ENCODE measurements around the gene DPCD.

The DPCD gene

GRCh38 chr10:101561068-101561915, 26.8 kb upstream of the DPCD start:
- TF ChIP-seq TAF1 (IDR thresholded peaks at IDR 0.05; ENCODE audit: low read depth) (no peak), EGR1 (IDR thresholded peaks at IDR 0.05) (no peak), REST (IDR thresholded peaks at IDR 0.05; ENCODE audit: low read depth) (no peak), RAD21 (IDR thresholded peaks at IDR 0.05; ENCODE audit: low read depth) (no peak), NFIC (IDR thresholded peaks at IDR 0.05) (no peak), MAX (IDR thresholded peaks at IDR 0.05) (no peak), TCF12 (IDR thresholded peaks at IDR 0.05; ENCODE audit: low read depth) (no peak), YY1 (IDR thresholded peaks at IDR 0.05; ENCODE audit: low read depth) (no peak), EP300 (IDR thresholded peaks at IDR 0.05; ENCODE audit: borderline replicate concordance) (no peak), CEBPB (IDR thresholded peaks at IDR 0.05) (no peak)

- no peak for TF ChIP-seq USF1 (IDR thresholded peaks at IDR 0.05)
- no peak for TF ChIP-seq REST (IDR thresholded peaks at IDR 0.05; ENCODE audit: low read depth)
- TF ChIP-seq RAD21 (IDR thresholded peaks at IDR 0.05; ENCODE audit: low read depth), result no peak
- no peak for TF ChIP-seq TAF1 (IDR thresholded peaks at IDR 0.05; ENCODE audit: low read depth)
- no peak for TF ChIP-seq CREB1 (IDR thresholded peaks at IDR 0.05; ENCODE audit: low read depth)
- TF ChIP-seq TEAD4 (IDR thresholded peaks at IDR 0.05), result no peak
- no peak for TF ChIP-seq FOXM1 (IDR thresholded peaks at IDR 0.05; ENCODE audit: borderline replicate concordance, low read depth)
- TF ChIP-seq TCF12 (IDR thresholded peaks at IDR 0.05; ENCODE audit: low read depth), result no peak
- no peak for TF ChIP-seq ZBTB7A (IDR thresholded peaks at IDR 0.05; ENCODE audit: low read depth)
- TF ChIP-seq EP300 (IDR thresholded peaks at IDR 0.05; ENCODE audit: borderline replicate concordance), result no peak
- no peak for TF ChIP-seq NFIC (IDR thresholded peaks at IDR 0.05)
Observed at GRCh38 chr10:101562231-101562630, 25.9 kb upstream of the DPCD start.

- TF ChIP-seq MAX (IDR thresholded peaks at IDR 0.05) (no peak), TCF12 (IDR thresholded peaks at IDR 0.05; ENCODE audit: low read depth) (no peak), TAF1 (IDR thresholded peaks at IDR 0.05; ENCODE audit: low read depth) (no peak), YY1 (IDR thresholded peaks at IDR 0.05; ENCODE audit: low read depth) (no peak), EGR1 (IDR thresholded peaks at IDR 0.05) (no peak), EP300 (IDR thresholded peaks at IDR 0.05; ENCODE audit: borderline replicate concordance) (no peak), REST (IDR thresholded peaks at IDR 0.05; ENCODE audit: low read depth) (no peak), TEAD4 (IDR thresholded peaks at IDR 0.05) (no peak), RAD21 (IDR thresholded peaks at IDR 0.05; ENCODE audit: low read depth) (no peak), ZBTB7A (IDR thresholded peaks at IDR 0.05; ENCODE audit: low read depth) (no peak), CREB1 (IDR thresholded peaks at IDR 0.05; ENCODE audit: low read depth) (no peak), NFIC (IDR thresholded peaks at IDR 0.05) (no peak)
Observed at GRCh38 chr10:101563007-101563406, 25.1 kb upstream of the DPCD start.

- TF ChIP-seq NFIC (IDR thresholded peaks at IDR 0.05) (no peak), USF1 (IDR thresholded peaks at IDR 0.05) (no peak), EGR1 (IDR thresholded peaks at IDR 0.05) (no peak), TEAD4 (IDR thresholded peaks at IDR 0.05) (no peak), CREB1 (IDR thresholded peaks at IDR 0.05; ENCODE audit: low read depth) (no peak), EP300 (IDR thresholded peaks at IDR 0.05; ENCODE audit: borderline replicate concordance) (no peak), RAD21 (IDR thresholded peaks at IDR 0.05; ENCODE audit: low read depth) (no peak), FOXM1 (IDR thresholded peaks at IDR 0.05; ENCODE audit: borderline replicate concordance, low read depth) (no peak), TCF12 (IDR thresholded peaks at IDR 0.05; ENCODE audit: low read depth) (no peak), ZBTB7A (IDR thresholded peaks at IDR 0.05; ENCODE audit: low read depth) (no peak), YY1 (IDR thresholded peaks at IDR 0.05; ENCODE audit: low read depth) (no peak), TAF1 (IDR thresholded peaks at IDR 0.05; ENCODE audit: low read depth) (no peak), REST (IDR thresholded peaks at IDR 0.05; ENCODE audit: low read depth) (no peak), MAX (IDR thresholded peaks at IDR 0.05) (no peak)
Observed at GRCh38 chr10:101563497-101564040, 24.6 kb upstream of the DPCD start.

All from Ishikawa (cell line).